Left ventricle myocardium inferior (tissue), 1 donor: ENCODE data around the gene NECTIN1. TPM values are rescaled to one million over a fixed set of nuclear protein-coding genes. Genes with fewer than 3 reads are reported as not detected.

ENCODE experiments used
- DNase-seq: peaks from one replicate; pipeline ENCODE4 v3.0.0-alpha.2; 2020
- H3K27ac ChIP-seq: fragments of 200-600 bp; replicated peaks from 2 replicates; pipeline ENCODE4 v1.8.0; 2021
- H3K27me3 ChIP-seq: fragments of 200-600 bp; 2 replicates; pipeline ENCODE4 v1.8.0; 2021; ENCODE audit warnings: low read depth
- H3K36me3 ChIP-seq: fragments of 200-600 bp; 2 replicates; pipeline ENCODE4 v1.8.0; 2021
- H3K4me1 ChIP-seq: fragments of 200-600 bp; 2 replicates; pipeline ENCODE4 v1.8.0; 2021
- H3K4me3 ChIP-seq: fragments of 200-600 bp; 2 replicates; pipeline ENCODE4 v1.8.0; 2021; ENCODE audit warnings: mild to moderate bottlenecking, moderate library complexity
- H3K9me3 ChIP-seq: fragments of 200-600 bp; replicated peaks from 2 replicates; pipeline ENCODE4 v1.8.0; 2021
- CTCF ChIP-seq: fragments of 200-600 bp; IDR thresholded peaks from 2 replicates; pipeline ENCODE4 v1.8.0; 2021; ENCODE audit warnings: antibody characterized with exemption, mild to moderate bottlenecking, borderline replicate concordance
- intact Hi-C: fragments of 100-400 bp; cut with micrococcal nuclease; formaldehyde crosslinking; loops from one replicate; pipeline ENCODE4 v1.11.0; 2022
- total RNA-seq: library from RNA; stranded (reverse); fragmentation: NEBNext Ultra II Directional; extraction: Animal tissue kit (Norgen Biotek cat#: 25700); gene quantifications from one replicate; pipeline ENCODE4 v1.2.1, GENCODE V29; 2021
- donor health status: DM: no; HTN: yes; CAD: no; lungs with severe emphysema.

The NECTIN1 gene
- total RNA-seq, 1 donor from 2014 or later = 22.9 TPM

- peaks cover 15% of the 10 kb centered on the region for H3K9me3 ChIP-seq
- no peak overlapping the region for H3K27ac ChIP-seq
- H3K4me1 ChIP-seq = peaks cover 5% of the 10 kb centered on the region
- no peak for DNase-seq
- H3K36me3 ChIP-seq = no peaks in the 10 kb centered on the region
- peaks cover 52% of the 10 kb centered on the region for H3K27me3 ChIP-seq
- no peak for TF ChIP-seq CTCF
- no peak overlapping the region for H3K4me3 ChIP-seq
- intact Hi-C loops = no loop called here
Measured at GRCh38 chr11:119629834-119630624, 99.0 kb downstream of the NECTIN1 start.

GRCh38 chr11:119629085-119629484 is 99.9 kb downstream of the NECTIN1 start:
- TF ChIP-seq CTCF = no peak
- no peak overlapping the region for H3K4me3 ChIP-seq
- H3K9me3 ChIP-seq = peaks cover 15% of the 10 kb centered on the region
- no peak for DNase-seq
- intact Hi-C loops = no loop called here
- no peaks in the 10 kb centered on the region for H3K36me3 ChIP-seq
- peaks cover 5% of the 10 kb centered on the region for H3K4me1 ChIP-seq
- no peak overlapping the region for H3K27ac ChIP-seq
- H3K27me3 ChIP-seq = peaks cover 62% of the 10 kb centered on the region

- Histone ChIP-seq H3K27ac (no peak overlapping the region), H3K36me3 (no peaks in the 10 kb centered on the region), H3K4me3 (no peak overlapping the region), H3K4me1 (peaks cover 5% of the 10 kb centered on the region), H3K9me3 (peaks cover 1% of the 10 kb centered on the region), H3K27me3 (peaks cover 80% of the 10 kb centered on the region)
- intact Hi-C loops = no loop called here
- no peak for DNase-seq
- TF ChIP-seq CTCF = no peak
Measured at GRCh38 chr11:119627286-119627685, 101.7 kb downstream of the NECTIN1 start.

- intact Hi-C loops = no loop called here
- H3K27me3 ChIP-seq = peaks cover 84% of the 10 kb centered on the region
- TF ChIP-seq CTCF = no peak
- no peaks in the 10 kb centered on the region for H3K9me3 ChIP-seq
- H3K4me3 ChIP-seq = no peak overlapping the region
- no peak overlapping the region for H3K27ac ChIP-seq
- no peaks in the 10 kb centered on the region for H3K36me3 ChIP-seq
- H3K4me1 ChIP-seq = peaks cover 5% of the 10 kb centered on the region
- DNase-seq = no peak
Measured at GRCh38 chr11:119626871-119627270, 102.1 kb downstream of the NECTIN1 start.

- intact Hi-C loops = no loop called here
- no peak overlapping the region for H3K4me3 ChIP-seq
- H3K4me1 ChIP-seq = peaks cover 5% of the 10 kb centered on the region
- H3K27me3 ChIP-seq = peaks cover 90% of the 10 kb centered on the region
- no peak for DNase-seq
- H3K27ac ChIP-seq = no peak overlapping the region
- TF ChIP-seq CTCF = no peak
- H3K36me3 ChIP-seq = no peaks in the 10 kb centered on the region
- no peaks in the 10 kb centered on the region for H3K9me3 ChIP-seq
Measured at GRCh38 chr11:119626197-119626841, 102.7 kb downstream of the NECTIN1 start.
